Measurements from ENCODE around the gene MSL3B.

MSL3B gene

DNA sequence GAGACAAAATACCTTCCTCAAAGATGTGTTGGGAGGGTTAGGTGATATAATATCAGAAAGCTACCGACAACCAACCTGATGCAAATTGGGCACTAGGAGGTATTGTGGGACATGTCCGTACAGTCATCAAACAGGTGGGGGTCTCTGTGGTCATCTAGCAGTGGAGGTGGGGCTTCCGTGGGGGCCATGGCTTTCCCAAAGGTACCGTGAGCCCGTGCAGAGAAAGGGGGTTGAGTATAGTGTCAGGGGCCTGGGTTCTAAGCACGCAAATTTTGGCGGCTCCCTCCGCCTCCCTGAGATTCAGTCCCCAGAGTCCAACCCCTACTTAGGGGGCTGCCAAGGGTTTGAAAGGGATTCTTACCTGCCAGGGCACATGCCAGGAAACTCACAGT lies 46.5 kb downstream of the MSL3B start:
- no peak for TF ChIP-seq CTCF (conservative IDR thresholded peaks at IDR 0.05; ENCODE audit: low read length)
- no peak overlapping the region for H3K4me3 ChIP-seq (ENCODE audit: low read length)

GRCh38 chr2:233821196-233821595 lies 47.0 kb downstream of the MSL3B start:
- TF ChIP-seq CTCF (conservative IDR thresholded peaks at IDR 0.05; ENCODE audit: low read length) = no peak
- H3K4me3 ChIP-seq (ENCODE audit: low read length) = no peak overlapping the region
- DNase-seq (ENCODE audit: low read depth) = no peak

More for the DNA sequence above, 46.5 kb downstream of the MSL3B start:
- DNase-seq (ENCODE audit: low read depth) = no peak

DNA sequence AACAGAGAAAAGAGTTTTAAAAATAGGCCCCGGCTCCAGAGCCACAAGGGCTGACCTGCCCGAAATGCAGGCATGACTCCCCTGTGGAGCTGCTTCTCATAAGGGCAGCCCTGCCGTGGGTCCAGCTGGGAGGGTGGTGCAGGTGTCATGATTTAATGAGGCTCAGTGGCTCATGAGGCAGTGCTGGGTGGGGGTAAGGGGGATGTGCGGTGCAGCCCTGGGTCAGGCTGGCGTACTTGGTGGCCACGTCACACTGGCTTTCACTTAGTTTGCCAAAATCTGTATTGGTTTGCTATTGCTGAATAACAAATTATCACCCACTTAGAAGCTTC lies 47.4 kb downstream of the MSL3B start:
- no peak overlapping the region for H3K4me3 ChIP-seq (ENCODE audit: low read length)
- DNase-seq (ENCODE audit: low read depth) = no peak
- TF ChIP-seq CTCF (conservative IDR thresholded peaks at IDR 0.05; ENCODE audit: low read length) = no peak

DNA sequence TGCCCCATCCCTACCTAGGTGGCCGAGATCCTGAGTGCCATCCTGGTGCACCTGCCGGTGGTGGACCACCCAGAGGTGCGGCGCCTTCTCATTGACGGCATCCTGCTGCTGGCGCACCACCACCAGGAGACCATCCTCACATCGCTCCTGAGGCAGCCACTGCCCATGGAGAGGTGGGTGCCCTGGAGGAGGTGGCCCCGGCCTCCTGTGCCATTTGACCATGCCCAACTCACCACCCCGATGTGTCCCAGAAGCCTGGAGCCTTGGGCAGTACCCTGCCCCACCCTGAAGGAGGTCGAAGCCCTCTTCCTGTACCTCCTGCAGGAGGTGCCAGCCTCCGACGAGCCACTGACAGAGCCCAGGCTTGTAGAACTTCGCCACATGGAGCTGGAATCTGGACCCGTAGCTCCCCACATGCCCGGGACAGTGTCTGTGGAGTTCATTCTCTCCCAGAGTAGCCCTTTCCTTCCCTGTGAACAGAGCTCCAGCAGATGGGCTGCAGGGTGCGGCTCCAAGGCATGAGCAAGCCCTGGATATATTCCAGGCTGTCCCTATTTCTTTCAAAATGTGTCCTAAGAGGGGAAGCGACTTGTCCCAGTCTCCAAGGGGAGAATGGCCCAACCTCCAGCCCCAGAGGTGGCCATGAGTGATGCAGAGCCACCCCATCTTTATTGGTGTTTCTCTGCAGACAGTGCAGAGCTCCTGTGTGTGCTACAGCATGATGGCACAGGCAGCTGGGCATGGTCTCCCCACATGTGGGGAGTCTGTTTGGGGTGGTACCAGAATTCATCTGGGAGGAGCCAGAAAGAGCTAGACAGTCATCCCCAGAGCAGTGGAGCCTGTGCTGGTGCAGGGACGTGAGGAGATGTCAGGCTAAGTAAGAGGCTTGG lies 48.1 kb downstream of the MSL3B start:
- no peak for DNase-seq (ENCODE audit: low read depth)
- H3K4me3 ChIP-seq (ENCODE audit: low read length) = no peak overlapping the region
- no peak for TF ChIP-seq CTCF (conservative IDR thresholded peaks at IDR 0.05; ENCODE audit: low read length)

DNA sequence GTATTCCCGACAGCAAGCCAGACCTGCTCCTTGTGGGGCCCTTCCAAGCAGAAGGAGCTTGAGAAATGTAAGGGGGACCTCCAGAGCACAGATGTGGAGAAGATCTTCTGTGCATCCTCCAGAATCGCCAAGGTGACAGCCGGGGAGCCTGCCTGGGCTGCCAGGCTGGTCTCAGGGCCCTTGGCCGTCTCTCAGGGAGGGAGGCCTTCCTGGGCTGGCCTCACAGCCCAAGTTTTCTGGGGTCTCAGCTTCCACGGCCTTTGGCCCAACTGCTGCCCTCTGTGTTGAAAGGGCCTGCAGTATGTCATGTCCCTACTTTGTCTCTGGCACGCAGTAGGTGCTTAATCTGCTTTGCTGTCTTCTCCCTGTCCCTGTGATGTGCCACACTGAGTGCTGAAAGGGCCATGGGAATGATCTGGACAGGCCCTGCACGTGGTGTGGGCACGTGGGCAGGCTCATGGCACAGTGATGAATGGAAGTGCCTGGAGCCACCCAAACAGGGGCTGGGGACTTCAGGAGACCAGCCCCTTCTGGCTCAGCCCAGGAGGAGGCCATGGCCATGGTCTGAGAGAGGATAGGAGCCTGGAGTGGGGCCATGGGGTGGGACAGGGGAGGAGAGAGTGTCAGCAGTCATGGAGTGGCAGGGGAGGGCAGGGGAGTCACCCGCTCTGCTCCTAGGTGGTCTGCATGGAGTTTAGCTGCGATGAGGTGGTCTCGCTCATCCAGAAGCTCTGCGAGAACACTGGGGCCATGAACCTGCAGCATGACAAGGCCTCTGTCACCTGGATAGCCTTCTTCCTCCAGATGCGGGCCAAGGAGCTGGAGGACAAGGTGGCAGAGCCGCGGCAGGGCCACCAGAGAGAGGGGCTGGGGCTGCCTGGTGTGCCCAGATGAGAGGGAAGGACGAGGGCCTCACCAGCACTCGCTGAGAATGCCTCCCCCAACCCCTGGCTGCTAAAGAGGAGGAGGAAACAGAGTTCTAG lies 49.3 kb downstream of the MSL3B start:
- no peak overlapping the region for H3K4me3 ChIP-seq (ENCODE audit: low read length)
- no peak for TF ChIP-seq CTCF (conservative IDR thresholded peaks at IDR 0.05; ENCODE audit: low read length)
- DNase-seq (ENCODE audit: low read depth) = no peak

DNA sequence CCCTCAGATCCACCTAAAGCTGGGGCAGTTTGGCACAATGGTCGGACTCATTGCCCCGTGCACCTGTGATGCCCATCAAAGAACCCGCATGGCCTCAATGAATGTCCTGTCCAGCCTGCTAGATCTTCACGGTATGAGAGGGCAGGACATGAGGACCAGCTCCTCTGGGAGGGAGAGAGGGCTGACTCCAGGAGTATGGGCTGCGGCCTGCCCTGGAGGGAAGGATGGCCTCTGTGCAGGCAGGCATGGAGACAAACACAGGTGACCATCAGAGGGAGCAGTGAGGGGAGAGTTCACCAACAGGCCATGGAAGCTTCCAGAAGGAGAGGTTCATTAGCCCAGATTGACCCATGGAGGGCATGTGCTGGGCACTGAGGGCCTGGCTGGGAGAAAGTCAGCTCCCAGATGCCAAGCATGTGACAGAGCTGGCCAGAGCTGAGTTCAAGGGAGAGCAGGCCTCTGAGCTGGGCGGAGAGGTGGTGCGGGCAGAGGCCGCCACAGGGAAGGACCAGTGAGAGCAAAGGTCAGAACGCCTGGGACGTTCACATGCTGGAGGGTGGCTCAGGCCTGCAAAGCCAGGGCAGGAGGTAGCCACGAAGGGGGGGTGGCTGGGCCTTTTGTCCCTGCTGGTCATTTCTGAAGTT lies 50.1 kb downstream of the MSL3B start:
- no peak for DNase-seq (ENCODE audit: low read depth)
- no peak for TF ChIP-seq CTCF (conservative IDR thresholded peaks at IDR 0.05; ENCODE audit: low read length)
- H3K4me3 ChIP-seq (ENCODE audit: low read length) = no peak overlapping the region
